Neural progenitor cell (in vitro differentiated cells): ENCODE data around the gene SLC10A3. TPM values are rescaled to one million over a fixed set of nuclear protein-coding genes. Genes with fewer than 3 reads are reported as not detected.

Source experiments
- DNase-seq: peaks from one replicate; pipeline ENCODE4 v3.0.0-alpha.2; 2016; ENCODE audit warnings: low spot score
- H2AFZ ChIP-seq: fragments of 200-600 bp; sonication (generic); replicated peaks from 2 replicates; pipeline ENCODE4 v1.6.1; 2016; ENCODE audit warnings: antibody characterized with exemption
- H3F3A ChIP-seq: fragments of 200-600 bp; sonication (generic); 2 replicates; pipeline ENCODE4 v1.6.1; 2016; ENCODE audit warnings: antibody characterized with exemption, low read depth
- H3K27ac ChIP-seq: fragments of 200-600 bp; sonication (generic); 2 replicates; pipeline ENCODE4 v1.5.1; 2016; ENCODE audit warnings: mild to moderate bottlenecking
- H3K27me3 ChIP-seq: fragments of 200-600 bp; sonication (generic); 2 replicates; pipeline ENCODE4 v1.6.1; 2016; ENCODE audit warnings: mild to moderate bottlenecking, moderate library complexity
- H3K36me3 ChIP-seq: fragments of 200-600 bp; sonication (generic); 2 replicates; pipeline ENCODE4 v1.5.1; 2016
- H3K4me1 ChIP-seq: fragments of 200-600 bp; sonication (generic); 2 replicates; pipeline ENCODE4 v1.6.1; 2016; ENCODE audit warnings: mixed run types
- H3K4me2 ChIP-seq: fragments of 200-600 bp; sonication (generic); 2 replicates; pipeline ENCODE4 v1.6.1; 2016
- H3K4me3 ChIP-seq: fragments of 200-600 bp; sonication (generic); 2 replicates; pipeline ENCODE4 v1.5.1; 2016
- H3K79me2 ChIP-seq: fragments of 200-600 bp; sonication (generic); 2 replicates; pipeline ENCODE4 v1.6.1; 2016; ENCODE audit warnings: low read depth
- H3K9ac ChIP-seq: fragments of 200-600 bp; sonication (generic); 2 replicates; pipeline ENCODE4 v1.6.1; 2016
- H3K9me3 ChIP-seq: fragments of 200-600 bp; sonication (generic); 2 replicates; pipeline ENCODE4 v1.5.1; 2016; ENCODE audit warnings: low read depth
- H4K20me1 ChIP-seq: fragments of 200-600 bp; sonication (generic); 2 replicates; pipeline ENCODE4 v1.6.1; 2016; ENCODE audit warnings: low read depth
- H3K27ac Mint-ChIP-seq: 3 replicates; pipeline ENCODE4 v1.8.0; 2021; ENCODE audit warnings: mixed read lengths
- H3K27me3 Mint-ChIP-seq: 2 replicates; pipeline ENCODE4 v1.8.0; 2022; ENCODE audit warnings: low read depth, mild to moderate bottlenecking, inconsistent platforms, moderate library complexity, mixed read lengths; ENCODE audit not compliant: insufficient read depth
- H3K36me3 Mint-ChIP-seq: 3 replicates; pipeline ENCODE4 v1.8.0; 2021; ENCODE audit warnings: mixed read lengths
- H3K4me1 Mint-ChIP-seq: 3 replicates; pipeline ENCODE4 v1.8.0; 2021; ENCODE audit warnings: mixed read lengths
- H3K4me3 Mint-ChIP-seq: 3 replicates; pipeline ENCODE4 v1.8.0; 2021; ENCODE audit warnings: mild to moderate bottlenecking, moderate library complexity, mixed read lengths
- H3K9me3 Mint-ChIP-seq: 3 replicates; pipeline ENCODE4 v1.8.0; 2020; ENCODE audit warnings: mixed read lengths
- EZH2 ChIP-seq: fragments of 200-600 bp; sonication (generic); IDR thresholded peaks from 2 replicates; pipeline ENCODE4 v1.6.1; 2017; ENCODE audit warnings: antibody characterized with exemption, mild to moderate bottlenecking, moderate library complexity
- EZH2phosphoT487 ChIP-seq: fragments of 200-600 bp; sonication (generic); IDR thresholded peaks from 2 replicates; pipeline ENCODE4 v1.6.1; 2017; ENCODE audit warnings: antibody characterized with exemption
- total RNA-seq: library from RNA; depleted of rRNA; stranded (reverse); fragments of >200 nt; gene quantifications from 2 replicates; pipeline ENCODE4 v1.2.3, GENCODE V29; 2015; ENCODE audit warnings: low replicate concordance
- TF ChIP-seq, protein P1 (sequence below): fragments of 200-600 bp; sonication (generic); IDR thresholded peaks from 2 replicates; pipeline ENCODE4 v1.5.1; 2017; ENCODE audit warnings: antibody characterized with exemption, mild to moderate bottlenecking

Gene SLC10A3, protein sequence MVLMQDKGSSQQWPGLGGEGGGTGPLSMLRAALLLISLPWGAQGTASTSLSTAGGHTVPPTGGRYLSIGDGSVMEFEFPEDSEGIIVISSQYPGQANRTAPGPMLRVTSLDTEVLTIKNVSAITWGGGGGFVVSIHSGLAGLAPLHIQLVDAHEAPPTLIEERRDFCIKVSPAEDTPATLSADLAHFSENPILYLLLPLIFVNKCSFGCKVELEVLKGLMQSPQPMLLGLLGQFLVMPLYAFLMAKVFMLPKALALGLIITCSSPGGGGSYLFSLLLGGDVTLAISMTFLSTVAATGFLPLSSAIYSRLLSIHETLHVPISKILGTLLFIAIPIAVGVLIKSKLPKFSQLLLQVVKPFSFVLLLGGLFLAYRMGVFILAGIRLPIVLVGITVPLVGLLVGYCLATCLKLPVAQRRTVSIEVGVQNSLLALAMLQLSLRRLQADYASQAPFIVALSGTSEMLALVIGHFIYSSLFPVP
- total RNA-seq, result 3.5 and 5.7 TPM in 2 replicates

DNA sequence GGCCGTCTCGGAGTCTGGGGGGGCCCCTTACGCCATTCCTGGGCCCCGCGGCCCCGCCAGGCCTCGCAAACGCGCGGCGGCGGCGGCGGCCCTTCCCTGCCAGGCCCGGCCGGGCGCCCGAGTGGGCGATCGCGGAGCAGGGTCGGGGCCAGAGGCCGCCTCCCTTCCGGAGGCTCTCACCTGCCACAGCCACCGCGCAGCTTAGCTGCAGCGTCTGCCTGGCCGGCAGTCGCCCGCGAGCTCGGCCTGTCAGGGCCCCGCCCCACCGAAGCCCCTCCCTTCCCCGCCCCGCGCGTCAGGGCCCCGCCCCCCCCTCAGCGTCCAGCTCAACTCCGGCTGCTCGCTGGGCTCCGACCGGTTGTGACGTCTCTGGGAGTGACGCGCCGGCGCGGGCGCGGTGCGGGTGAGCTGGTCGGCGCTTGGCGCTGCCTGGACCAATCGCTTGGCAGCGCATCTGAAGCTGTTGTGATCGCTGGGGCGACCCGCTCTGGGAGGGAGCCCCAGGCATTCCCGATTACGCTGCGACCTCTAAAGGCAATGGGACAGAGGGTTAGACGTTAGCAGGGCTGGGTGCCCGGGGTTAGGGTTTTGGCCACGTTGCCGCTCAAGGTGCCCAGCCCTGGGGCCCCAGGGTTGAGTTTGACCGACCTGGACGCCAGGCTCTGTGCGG, at the start of gene SLC10A3:
Gene SLC10A3 (minus strand): TSS at position 216 of the 670 bp plus-strand sequence. CDS start 1,689 bp downstream, outside the sequence.
- Histone ChIP-seq H3K9ac (peak within 1 kb of the TSS; percentile 52), H3K27me3 (peaks cover 11% of the 10 kb centered on the region), H4K20me1 (no peaks in the 10 kb centered on the region), H3F3A (peaks cover 9% of the 10 kb centered on the region), H3K36me3 (no peaks in the 10 kb centered on the region), H3K4me2 (peak within 1 kb of the TSS; percentile 78), H2AFZ (peak within 1 kb of the TSS; percentile 65), H3K4me3 (peak within 1 kb of the TSS; percentile 55), H3K9me3 (no peaks in the 10 kb centered on the region), H3K27ac (peak within 1 kb of the TSS; percentile 83), H3K4me1 (no peaks in the 10 kb centered on the region), H3K79me2 (no peaks in the 10 kb centered on the region)
- peak within 1 kb of the TSS; percentile 88 for H3K4me3 Mint-ChIP-seq
- H3K27ac Mint-ChIP-seq, result peak within 1 kb of the TSS; percentile 57
- H3K36me3 Mint-ChIP-seq, result peaks cover 4% of the 10 kb centered on the region
- H3K9me3 Mint-ChIP-seq, result peaks cover 18% of the 10 kb centered on the region
- peaks cover 3% of the 10 kb centered on the region for H3K4me1 Mint-ChIP-seq
- peak; percentile 95 for DNase-seq
- peaks cover 9% of the 10 kb centered on the region for H3K27me3 Mint-ChIP-seq
- TF ChIP-seq, protein P1, sequence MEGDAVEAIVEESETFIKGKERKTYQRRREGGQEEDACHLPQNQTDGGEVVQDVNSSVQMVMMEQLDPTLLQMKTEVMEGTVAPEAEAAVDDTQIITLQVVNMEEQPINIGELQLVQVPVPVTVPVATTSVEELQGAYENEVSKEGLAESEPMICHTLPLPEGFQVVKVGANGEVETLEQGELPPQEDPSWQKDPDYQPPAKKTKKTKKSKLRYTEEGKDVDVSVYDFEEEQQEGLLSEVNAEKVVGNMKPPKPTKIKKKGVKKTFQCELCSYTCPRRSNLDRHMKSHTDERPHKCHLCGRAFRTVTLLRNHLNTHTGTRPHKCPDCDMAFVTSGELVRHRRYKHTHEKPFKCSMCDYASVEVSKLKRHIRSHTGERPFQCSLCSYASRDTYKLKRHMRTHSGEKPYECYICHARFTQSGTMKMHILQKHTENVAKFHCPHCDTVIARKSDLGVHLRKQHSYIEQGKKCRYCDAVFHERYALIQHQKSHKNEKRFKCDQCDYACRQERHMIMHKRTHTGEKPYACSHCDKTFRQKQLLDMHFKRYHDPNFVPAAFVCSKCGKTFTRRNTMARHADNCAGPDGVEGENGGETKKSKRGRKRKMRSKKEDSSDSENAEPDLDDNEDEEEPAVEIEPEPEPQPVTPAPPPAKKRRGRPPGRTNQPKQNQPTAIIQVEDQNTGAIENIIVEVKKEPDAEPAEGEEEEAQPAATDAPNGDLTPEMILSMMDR, result peak; percentile 24
- TF ChIP-seq EZH2, result no peak

DNA sequence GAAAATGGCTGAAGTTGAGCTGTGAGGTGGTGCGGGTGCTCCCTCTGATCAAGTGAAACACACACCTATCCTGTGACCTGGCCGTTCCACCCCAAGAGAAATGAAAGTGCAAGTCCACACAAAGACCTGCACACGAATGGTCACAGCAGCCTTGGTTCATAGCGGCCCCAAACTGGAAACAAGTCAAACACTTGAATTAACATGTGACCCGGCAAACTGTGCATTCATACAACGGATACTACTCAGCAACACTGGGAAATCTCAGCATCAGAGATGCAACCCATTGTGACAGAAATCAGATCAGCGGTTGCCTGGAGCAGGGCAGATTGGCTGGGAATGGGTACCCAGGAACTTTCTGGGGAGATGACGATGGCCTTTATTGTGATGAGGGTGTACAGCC, 48.6 kb upstream of the SLC10A3 start:
- no peak overlapping the region for H3K27ac Mint-ChIP-seq
- H3K4me1 Mint-ChIP-seq, result no peaks in the 10 kb centered on the region
- H3K36me3 Mint-ChIP-seq, result peaks cover 5% of the 10 kb centered on the region
- no peaks in the 10 kb centered on the region for H3K9me3 ChIP-seq
- no peak overlapping the region for H2AFZ ChIP-seq
- H3K27me3 ChIP-seq, result no peaks in the 10 kb centered on the region
- no peaks in the 10 kb centered on the region for H3K4me1 ChIP-seq
- H3K36me3 ChIP-seq, result no peaks in the 10 kb centered on the region
- no peak overlapping the region for H3K4me3 Mint-ChIP-seq
- H3K4me2 ChIP-seq, result no peak overlapping the region
- no peaks in the 10 kb centered on the region for H4K20me1 ChIP-seq
- DNase-seq, result no peak
- TF ChIP-seq EZH2phosphoT487, result no peak
- TF ChIP-seq, protein P1, result no peak
- no peak for TF ChIP-seq EZH2
- peaks cover 2% of the 10 kb centered on the region for H3K27me3 Mint-ChIP-seq
- peaks cover 7% of the 10 kb centered on the region for H3K9me3 Mint-ChIP-seq
- no peaks in the 10 kb centered on the region for H3K79me2 ChIP-seq
- no peak overlapping the region for H3K27ac ChIP-seq
- no peak overlapping the region for H3K9ac ChIP-seq
- no peaks in the 10 kb centered on the region for H3F3A ChIP-seq
- H3K4me3 ChIP-seq, result no peak overlapping the region

DNA sequence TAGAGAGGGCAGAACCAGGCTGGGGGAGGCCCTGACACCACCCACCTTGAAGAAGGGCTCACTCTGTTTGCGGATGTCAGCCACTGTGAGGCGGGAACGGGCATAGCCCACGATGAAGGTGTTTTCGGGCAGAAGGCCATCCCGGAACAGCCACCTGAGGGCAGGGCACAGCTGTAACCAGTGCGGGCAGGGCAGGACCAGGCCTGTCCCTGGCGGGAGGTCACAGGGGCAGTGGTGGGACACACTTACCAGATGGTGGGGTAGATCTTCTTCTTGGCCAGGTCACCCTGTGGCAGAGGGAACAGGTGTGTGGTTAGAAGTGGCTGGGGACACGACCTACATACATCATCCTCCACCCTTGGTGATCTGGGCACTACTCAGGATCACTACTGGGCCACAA, 45.5 kb upstream of the SLC10A3 start:
- H3F3A ChIP-seq, result no peaks in the 10 kb centered on the region
- no peaks in the 10 kb centered on the region for H3K27me3 ChIP-seq
- Mint-ChIP-seq H3K4me3 (peak overlapping the region; percentile 10), H3K36me3 (peaks cover 3% of the 10 kb centered on the region), H3K9me3 (peaks cover 10% of the 10 kb centered on the region), H3K27ac (no peak overlapping the region), H3K27me3 (peaks cover 2% of the 10 kb centered on the region), H3K4me1 (no peaks in the 10 kb centered on the region)
- no peak overlapping the region for H3K27ac ChIP-seq
- H3K9me3 ChIP-seq, result no peaks in the 10 kb centered on the region
- DNase-seq, result no peak
- H4K20me1 ChIP-seq, result no peaks in the 10 kb centered on the region
- H3K9ac ChIP-seq, result no peak overlapping the region
- no peaks in the 10 kb centered on the region for H3K4me1 ChIP-seq
- H3K4me2 ChIP-seq, result no peak overlapping the region
- H3K79me2 ChIP-seq, result no peaks in the 10 kb centered on the region
- no peaks in the 10 kb centered on the region for H3K36me3 ChIP-seq
- H2AFZ ChIP-seq, result no peak overlapping the region
- TF ChIP-seq, protein P1, result no peak
- TF ChIP-seq EZH2phosphoT487, result no peak
- TF ChIP-seq EZH2, result no peak
- no peak overlapping the region for H3K4me3 ChIP-seq
